Adrenal gland (tissue), 12 donors: ENCODE measurements around the gene ROBO2. TPM values are rescaled to one million over a fixed set of nuclear protein-coding genes. Genes with fewer than 3 reads are reported as not detected.

Experiments
- DNase-seq, 7 donors: peaks; one replicate each; pipeline ENCODE4 v3.0.0-alpha.2; 2019 to 2020
- H3K27ac ChIP-seq, 5 donors: fragments of 200-600 bp; sonication (generic) in 4 of 5; 1 replicate in 3 of 5; 2 replicates in 2 of 5; pipeline versions ENCODE4 v1.5.1 to v1.8.0; 2016 to 2020; ENCODE audit warnings: mild to moderate bottlenecking in 1 of 5
- H3K27me3 ChIP-seq: fragments of 200-600 bp; 2 replicates; pipeline ENCODE4 v1.8.0; 2021
- H3K36me3 ChIP-seq, 2 donors: fragments of 200-600 bp; replicated peaks in 1 of 2; 1 replicate in 1 of 2; 2 replicates in 1 of 2; pipeline versions ENCODE4 v1.5.1 to v1.8.0; 2018 to 2022
- H3K4me1 ChIP-seq, 2 donors: fragments of 200-600 bp; replicated peaks in 1 of 2; 1 replicate in 1 of 2; 2 replicates in 1 of 2; pipeline versions ENCODE4 v1.5.1 to v1.8.0; 2018 to 2021
- H3K4me3 ChIP-seq, 4 donors: fragments of 200-600 bp; sonication (generic) in 3 of 4; one replicate each; pipeline ENCODE4 v1.5.1; 2016 to 2018
- H3K9me3 ChIP-seq, 3 donors: fragments of 200-600 bp; sonication (generic) in 1 of 3; replicated peaks in 1 of 3; 1 replicate in 2 of 3; 2 replicates in 1 of 3; pipeline versions ENCODE4 v1.5.1 to v1.8.0; 2016 to 2021
- POLR2A ChIP-seq, 2 donors: fragments of 450-650 bp; IDR thresholded peaks; one replicate each; pipeline ENCODE4 v1.6.1; 2017; ENCODE audit warnings: antibody characterized with exemption in 2 of 2, mild to moderate bottlenecking in 2 of 2, moderate library complexity in 1 of 2
- WGBS, 4 donors: extraction: QIAGEN DNeasy Blood & Tissue Kit in 2 of 4; methylation state at CpG; one replicate each; pipeline versions ENCODE4 v1.1.5 to v1.1.7; 2013 to 2017; 5-methylcytosine and 5-hydroxymethylcytosine counted together
- intact Hi-C, 2 donors: fragments of 100-400 bp; cut with DNase I; formaldehyde crosslinking; loops; one replicate each; pipeline versions ENCODE4 v1.14.1 to v1.15.0; 2022 to 2023
- polyA plus RNA-seq, 3 donors: library from polyadenylated mRNA; stranded (reverse); fragments of 200-250 nt in 2 of 3; fragments of 350-450 nt in 1 of 3; fragmentation: Illumina TruSeq in 1 of 3; extraction: RNeasy Lipid Tissue Mini Kit (QIAGEN cat#74804) in 1 of 3; gene quantifications; one replicate each; pipeline ENCODE4 v1.2.3, GENCODE V29; 2013 to 2014
- total RNA-seq, 9 donors: library from RNA; depleted of rRNA in 4 of 9; stranded (reverse); fragments of >200 nt in 4 of 9; fragments of 120-200 nt in 1 of 9; fragmentation: NEBNext Ultra II Directional in 1 of 9; extraction: Animal tissue kit (Norgen Biotek cat#: 25700) in 1 of 9; gene quantifications; one replicate each; pipeline versions ENCODE4 v1.1.0 to v1.2.4, GENCODE V29; 2013 to 2023
- TF ChIP-seq, protein P1 (sequence below), 6 experiments: fragments of 450-650 bp in 4 of 6; fragments of 200-600 bp in 2 of 6; sonication (generic) in 1 of 6; IDR thresholded peaks; 1 replicate in 5 of 6; 2 replicates in 1 of 6; pipeline versions ENCODE4 v1.5.1 to v1.8.0; 2016 to 2021; ENCODE audit warnings: antibody characterized with exemption in 6 of 6, mild to moderate bottlenecking in 2 of 6, moderate library complexity in 1 of 6
- donor health status: healthy with polysubstance abuse.
- donor health status: Bipolar disorder and iron deficiency.
- donor health status: DM: yes; HTN: yes; CAD: no.
- donor health status: DM: no; HTN: no; CAD: no.
- donor health status: DM: no; HTN: no; CAD: no.
- donor health status: DM: yes; HTN: yes; CAD: no.

Gene ROBO2
- total and polyA plus RNA-seq, 12 donors = 0.30 to 9.9 (median 2.5) TPM; not detected in 1

DNA sequence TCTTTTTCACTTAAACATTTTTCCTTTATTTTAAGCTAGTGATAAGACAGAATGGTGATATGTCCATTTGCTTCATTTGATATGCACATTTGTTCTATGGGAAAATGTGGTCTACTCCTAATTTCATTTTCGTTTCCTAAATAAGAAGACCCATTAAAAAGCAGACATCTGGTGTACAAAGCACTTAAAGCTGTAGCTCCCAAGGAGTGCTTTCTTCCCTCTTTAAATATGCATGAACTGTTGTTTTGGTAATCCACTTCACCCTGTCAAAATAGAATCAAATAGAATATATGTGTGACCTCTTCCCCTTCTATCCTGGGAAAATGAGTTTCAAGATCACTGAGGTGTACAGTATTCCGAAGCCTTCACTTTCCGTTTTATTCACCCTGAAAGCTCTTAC lies 182.8 kb downstream of the ROBO2 start:
- Histone ChIP-seq H3K4me3 (no peak overlapping the region), H3K36me3 (no peaks in the 10 kb centered on the region), H3K9me3 (no peaks in the 10 kb centered on the region), H3K27ac (no peak overlapping the region), H3K4me1 (no peaks in the 10 kb centered on the region), H3K27me3 (no peaks in the 10 kb centered on the region)
- WGBS, 4 donors = 77 to 85% (median 84%) methylated on average over 3 of the region's 3 CpGs
- intact Hi-C loops = no loop called here
- TF ChIP-seq, protein P1, sequence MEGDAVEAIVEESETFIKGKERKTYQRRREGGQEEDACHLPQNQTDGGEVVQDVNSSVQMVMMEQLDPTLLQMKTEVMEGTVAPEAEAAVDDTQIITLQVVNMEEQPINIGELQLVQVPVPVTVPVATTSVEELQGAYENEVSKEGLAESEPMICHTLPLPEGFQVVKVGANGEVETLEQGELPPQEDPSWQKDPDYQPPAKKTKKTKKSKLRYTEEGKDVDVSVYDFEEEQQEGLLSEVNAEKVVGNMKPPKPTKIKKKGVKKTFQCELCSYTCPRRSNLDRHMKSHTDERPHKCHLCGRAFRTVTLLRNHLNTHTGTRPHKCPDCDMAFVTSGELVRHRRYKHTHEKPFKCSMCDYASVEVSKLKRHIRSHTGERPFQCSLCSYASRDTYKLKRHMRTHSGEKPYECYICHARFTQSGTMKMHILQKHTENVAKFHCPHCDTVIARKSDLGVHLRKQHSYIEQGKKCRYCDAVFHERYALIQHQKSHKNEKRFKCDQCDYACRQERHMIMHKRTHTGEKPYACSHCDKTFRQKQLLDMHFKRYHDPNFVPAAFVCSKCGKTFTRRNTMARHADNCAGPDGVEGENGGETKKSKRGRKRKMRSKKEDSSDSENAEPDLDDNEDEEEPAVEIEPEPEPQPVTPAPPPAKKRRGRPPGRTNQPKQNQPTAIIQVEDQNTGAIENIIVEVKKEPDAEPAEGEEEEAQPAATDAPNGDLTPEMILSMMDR (IDR thresholded peaks at IDR 0.05) = no peak
- TF ChIP-seq POLR2A (IDR thresholded peaks at IDR 0.05) = no peak
- no peak for DNase-seq

DNA sequence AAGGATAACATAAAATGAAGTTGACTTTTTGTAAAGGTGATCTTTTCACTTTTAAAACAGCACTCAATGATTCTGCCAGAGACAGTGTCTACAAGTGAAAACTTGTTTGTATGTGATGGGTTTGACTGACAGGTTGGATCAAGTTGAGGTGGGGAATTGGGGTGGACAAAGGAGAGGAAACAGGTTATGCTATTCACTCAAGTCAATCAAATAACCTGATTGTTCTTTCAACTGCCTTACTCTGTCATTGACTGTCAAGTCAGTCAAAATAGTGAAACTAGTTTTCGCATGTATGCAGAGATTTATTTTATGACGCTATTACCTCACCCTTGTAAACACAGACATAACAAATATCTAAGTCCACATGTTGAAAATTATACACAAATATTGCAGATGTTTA lies 187.7 kb downstream of the ROBO2 start:
- Histone ChIP-seq H3K36me3 (no peaks in the 10 kb centered on the region), H3K27me3 (no peaks in the 10 kb centered on the region), H3K9me3 (no peaks in the 10 kb centered on the region), H3K27ac (no peak overlapping the region), H3K4me3 (no peak overlapping the region), H3K4me1 (no peaks in the 10 kb centered on the region)
- DNase-seq = no peak
- intact Hi-C loops = no loop called here
- TF ChIP-seq POLR2A (IDR thresholded peaks at IDR 0.05) = no peak
- TF ChIP-seq, protein P1 (IDR thresholded peaks at IDR 0.05) = no peak
- 88 to 93% (median 90%) methylated on average over 2 of the region's 2 CpGs for WGBS, 4 donors

DNA sequence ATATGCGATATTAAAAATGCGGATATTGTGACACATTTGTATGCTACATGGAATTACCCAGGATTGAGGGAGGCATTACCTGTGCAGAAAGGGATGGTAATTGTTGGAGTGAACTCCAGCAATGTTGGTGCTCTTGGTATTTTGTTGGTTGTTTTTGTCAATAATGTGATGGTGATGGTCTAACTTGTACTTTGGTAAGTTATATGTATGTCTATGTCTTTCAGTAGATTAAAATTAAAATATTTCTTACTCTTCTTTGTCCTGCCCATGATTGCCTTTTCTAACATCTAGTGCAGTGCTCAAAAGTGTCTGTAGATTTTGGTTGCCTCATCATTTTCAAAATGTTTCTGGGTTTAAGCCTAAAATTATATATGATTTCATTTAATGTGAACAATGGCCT lies 192.7 kb downstream of the ROBO2 start:
- no peak overlapping the region for H3K27ac ChIP-seq
- no peaks in the 10 kb centered on the region for H3K4me1 ChIP-seq
- no peak for TF ChIP-seq POLR2A (IDR thresholded peaks at IDR 0.05)
- TF ChIP-seq, protein P1 (IDR thresholded peaks at IDR 0.05) = no peak
- H3K4me3 ChIP-seq = no peak overlapping the region
- H3K27me3 ChIP-seq = no peaks in the 10 kb centered on the region
- WGBS, 4 donors = 93 to 98% (median 95%) methylated on average over 2 of the region's 2 CpGs
- H3K36me3 ChIP-seq = no peaks in the 10 kb centered on the region
- DNase-seq = no peak
- intact Hi-C loops = no loop called here
- H3K9me3 ChIP-seq = no peaks in the 10 kb centered on the region

DNA sequence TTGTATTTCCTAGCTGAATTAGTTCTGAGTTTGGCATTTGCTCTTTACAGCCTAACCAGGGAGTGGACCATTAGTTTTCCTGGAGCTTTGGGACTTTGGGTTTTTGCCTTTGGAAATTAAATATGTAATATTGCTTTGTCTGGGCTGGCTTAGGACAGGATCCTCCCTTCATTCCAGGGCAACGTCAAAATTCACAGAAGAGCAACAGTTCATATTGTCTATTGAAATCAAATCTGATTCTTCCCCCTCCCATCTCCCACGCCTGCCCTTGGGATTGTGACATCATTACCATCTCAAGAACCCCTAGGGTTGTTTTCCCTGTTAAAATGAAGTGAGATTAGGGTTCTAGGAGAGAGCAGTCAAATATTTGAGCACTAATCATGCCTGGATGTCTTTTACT lies 194.1 kb downstream of the ROBO2 start:
- WGBS, 4 donors = 69 to 79% (median 73%) methylated on average over 2 of the region's 2 CpGs
- intact Hi-C loops = no loop called here

More for the DNA sequence above, 194.1 kb downstream of the ROBO2 start:
- H3K27ac ChIP-seq = no peak overlapping the region
- no peaks in the 10 kb centered on the region for H3K4me1 ChIP-seq
- no peaks in the 10 kb centered on the region for H3K36me3 ChIP-seq
- TF ChIP-seq, protein P1 (IDR thresholded peaks at IDR 0.05) = no peak
- TF ChIP-seq POLR2A (IDR thresholded peaks at IDR 0.05) = no peak
- no peak overlapping the region for H3K4me3 ChIP-seq
- DNase-seq = no peak
- no peaks in the 10 kb centered on the region for H3K9me3 ChIP-seq
- H3K27me3 ChIP-seq = no peaks in the 10 kb centered on the region
